Skeletal muscle satellite cell (primary cell): Measurements from ENCODE around the gene MPC2. TPM values are rescaled to one million over a fixed set of nuclear protein-coding genes. Genes with fewer than 3 reads are reported as not detected.

ENCODE experiments used
- H3K27me3 ChIP-seq: 2 replicates; pipeline ENCODE4 v1.7.0; 2013; ENCODE audit warnings: low read length; ENCODE audit not compliant: control insufficient read depth, insufficient read depth
- H3K36me3 ChIP-seq: 2 replicates; pipeline ENCODE4 v1.7.0; 2013; ENCODE audit warnings: mild to moderate bottlenecking, control low read depth, low read length; ENCODE audit not compliant: insufficient read depth
- H3K4me1 ChIP-seq: 2 replicates; pipeline ENCODE4 v1.7.0; 2013; ENCODE audit warnings: low read length; ENCODE audit not compliant: control insufficient read depth, insufficient read depth
- H3K4me2 ChIP-seq: 2 replicates; pipeline ENCODE4 v1.7.0; 2013; ENCODE audit warnings: mild to moderate bottlenecking, low read length
- H3K4me3 ChIP-seq: 2 replicates; pipeline ENCODE4 v1.7.0; 2013; ENCODE audit warnings: low read length
- H3K9ac ChIP-seq: 2 replicates; pipeline ENCODE4 v1.7.0; 2013; ENCODE audit warnings: mild to moderate bottlenecking, low read depth, low read length, moderate library complexity
- H3K9me3 ChIP-seq: replicated peaks from 2 replicates; pipeline ENCODE4 v1.7.0; 2013; ENCODE audit warnings: mild to moderate bottlenecking, control low read depth, low read length
- total RNA-seq: library from RNA; depleted of rRNA; stranded (reverse); fragments of >200 nt; gene quantifications from 2 replicates; pipeline ENCODE4 v1.2.3, GENCODE V29; 2012; rRNA removed

The MPC2 gene
- 41.6 and 42.8 TPM in 2 replicates for total RNA-seq

DNA sequence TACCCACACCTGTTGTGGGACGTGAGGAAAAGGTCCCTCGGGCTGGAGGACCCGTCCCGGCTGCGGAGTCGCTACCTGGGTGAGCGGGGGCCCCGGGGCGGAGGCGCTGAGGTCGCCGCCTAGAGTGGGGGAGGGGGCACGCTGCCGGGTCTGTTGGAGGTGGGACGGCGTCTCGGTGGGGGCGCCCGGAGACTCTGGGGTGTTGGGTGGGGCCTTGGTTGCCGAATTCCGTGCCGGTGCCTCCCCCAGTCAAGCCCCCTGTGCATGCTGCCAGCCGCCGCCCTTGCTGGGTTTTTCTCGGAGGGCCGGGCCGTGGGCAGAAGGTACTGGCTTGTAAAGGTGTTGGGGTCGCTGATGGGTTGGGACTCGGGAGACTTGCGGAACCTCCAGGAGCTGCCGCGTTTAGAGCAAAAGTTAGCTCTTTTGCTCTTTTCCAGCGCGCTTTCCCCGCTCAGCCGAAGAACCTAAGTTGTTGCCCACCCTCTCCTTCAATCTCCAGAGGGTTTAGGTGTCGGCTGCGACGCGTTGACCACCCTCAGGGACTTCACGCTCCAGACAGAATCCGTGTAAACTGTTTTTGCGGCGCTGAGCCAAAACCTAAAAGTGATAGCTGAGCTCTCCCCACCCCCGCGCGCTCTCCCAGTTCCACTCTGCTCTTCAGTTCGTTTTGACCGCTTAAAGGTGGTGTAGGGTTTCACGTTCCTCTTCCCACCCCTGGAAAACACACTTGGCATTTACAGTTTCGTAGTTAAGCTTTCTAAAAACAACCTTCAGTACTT, at the start of gene MPC2:
Gene MPC2 (minus strand): TSS at position 143 of the 779 bp plus-strand sequence. CDS start 1,231 bp downstream, outside the sequence.
- Histone ChIP-seq H3K4me3 (peak within 1 kb of the TSS; percentile 69), H3K9ac (peak within 1 kb of the TSS; percentile 95), H3K9me3 (no peaks in the 10 kb centered on the region), H3K4me1 (peaks cover 19% of the 10 kb centered on the region), H3K27me3 (no peaks in the 10 kb centered on the region), H3K36me3 (peaks cover 3% of the 10 kb centered on the region), H3K4me2 (peak within 1 kb of the TSS; percentile 95)

DNA sequence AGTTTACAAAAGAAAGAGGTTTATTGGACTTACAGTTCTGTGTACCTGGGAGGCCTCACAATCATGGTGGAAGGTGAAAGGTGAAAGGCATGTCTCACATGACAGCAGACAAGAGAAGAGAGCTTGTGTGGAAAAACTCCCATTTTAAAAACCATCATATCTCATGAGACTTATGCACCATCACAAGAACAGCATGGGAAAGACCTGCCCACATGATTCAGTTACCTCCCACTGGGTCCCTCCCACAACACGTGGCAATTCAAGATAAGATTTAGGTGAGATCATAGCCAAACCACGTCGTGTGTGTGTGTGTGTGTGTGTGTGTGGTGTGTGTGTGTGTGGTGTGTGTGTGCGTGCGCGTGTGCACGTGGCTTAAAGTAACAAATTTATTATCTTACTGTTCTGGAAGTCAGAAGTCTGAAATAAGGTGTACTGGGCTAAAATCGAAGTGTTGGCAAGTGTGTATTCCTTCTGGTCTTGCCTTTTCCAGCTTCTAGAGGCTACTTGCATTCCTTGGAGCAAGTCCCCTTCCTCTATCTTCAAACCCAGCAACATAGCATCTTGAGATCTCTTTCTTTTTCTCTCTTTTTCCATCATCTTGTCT, 48.1 kb upstream of the MPC2 start:
- Histone ChIP-seq H3K9ac (no peak overlapping the region), H3K4me2 (no peak overlapping the region), H3K27me3 (no peaks in the 10 kb centered on the region), H3K4me1 (peaks cover 9% of the 10 kb centered on the region), H3K9me3 (no peaks in the 10 kb centered on the region), H3K36me3 (peaks cover 10% of the 10 kb centered on the region), H3K4me3 (no peak overlapping the region)

DNA sequence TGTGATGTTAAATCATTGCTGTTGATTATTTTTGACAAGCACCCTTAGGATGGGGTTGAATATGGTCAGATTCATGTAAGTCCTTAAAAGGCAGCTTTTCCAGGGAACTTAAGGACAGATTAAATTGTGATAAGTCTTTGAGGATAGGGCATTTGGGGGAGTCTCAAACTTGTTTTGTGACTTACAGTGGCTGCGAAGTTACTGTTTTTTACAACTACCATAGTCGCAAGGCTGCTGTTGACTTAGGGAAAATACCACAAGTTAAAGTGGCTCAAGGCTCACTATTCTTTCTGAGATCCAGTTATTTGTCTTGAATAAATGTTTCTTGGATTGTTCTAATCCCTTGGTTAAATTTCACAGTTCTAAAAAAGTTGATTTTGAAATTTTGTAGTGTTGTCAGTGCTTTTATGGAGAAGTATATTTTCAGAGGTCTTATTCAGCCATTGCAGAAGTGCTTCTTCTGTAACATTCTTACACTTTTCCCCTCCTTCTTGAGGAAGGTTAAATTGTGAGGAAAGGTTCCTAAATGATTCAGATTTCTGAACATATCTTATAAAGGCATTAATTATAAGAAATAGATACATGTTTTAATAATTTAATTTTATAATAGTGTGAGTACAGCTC, 47.0 kb upstream of the MPC2 start:
- Histone ChIP-seq H3K27me3 (no peaks in the 10 kb centered on the region), H3K4me1 (peaks cover 9% of the 10 kb centered on the region), H3K36me3 (peaks cover 6% of the 10 kb centered on the region), H3K9me3 (no peaks in the 10 kb centered on the region), H3K9ac (no peak overlapping the region), H3K4me2 (no peak overlapping the region), H3K4me3 (no peak overlapping the region)

GRCh38 chr1:167981933-167982332, 45.1 kb upstream of the MPC2 start:
- H3K4me3 ChIP-seq, result no peak overlapping the region
- peaks cover 6% of the 10 kb centered on the region for H3K36me3 ChIP-seq
- H3K9ac ChIP-seq, result no peak overlapping the region
- H3K27me3 ChIP-seq, result no peaks in the 10 kb centered on the region
- no peak overlapping the region for H3K4me2 ChIP-seq
- peaks cover 3% of the 10 kb centered on the region for H3K4me1 ChIP-seq
- no peaks in the 10 kb centered on the region for H3K9me3 ChIP-seq

- H3K9me3 ChIP-seq, result no peaks in the 10 kb centered on the region
- peaks cover 23% of the 10 kb centered on the region for H3K36me3 ChIP-seq
- H3K4me1 ChIP-seq, result no peaks in the 10 kb centered on the region
- no peak overlapping the region for H3K9ac ChIP-seq
- no peak overlapping the region for H3K4me3 ChIP-seq
- no peak overlapping the region for H3K4me2 ChIP-seq
- no peaks in the 10 kb centered on the region for H3K27me3 ChIP-seq
These were observed 40.4 kb upstream of the MPC2 start for GRCh38 chr1:167977245-167977644.

- no peak overlapping the region for H3K9ac ChIP-seq
- no peak overlapping the region for H3K4me3 ChIP-seq
- no peaks in the 10 kb centered on the region for H3K4me1 ChIP-seq
- H3K36me3 ChIP-seq, result peaks cover 17% of the 10 kb centered on the region
- no peak overlapping the region for H3K4me2 ChIP-seq
- no peaks in the 10 kb centered on the region for H3K27me3 ChIP-seq
- no peaks in the 10 kb centered on the region for H3K9me3 ChIP-seq
These were observed 37.8 kb upstream of the MPC2 start for GRCh38 chr1:167974698-167975097.

DNA sequence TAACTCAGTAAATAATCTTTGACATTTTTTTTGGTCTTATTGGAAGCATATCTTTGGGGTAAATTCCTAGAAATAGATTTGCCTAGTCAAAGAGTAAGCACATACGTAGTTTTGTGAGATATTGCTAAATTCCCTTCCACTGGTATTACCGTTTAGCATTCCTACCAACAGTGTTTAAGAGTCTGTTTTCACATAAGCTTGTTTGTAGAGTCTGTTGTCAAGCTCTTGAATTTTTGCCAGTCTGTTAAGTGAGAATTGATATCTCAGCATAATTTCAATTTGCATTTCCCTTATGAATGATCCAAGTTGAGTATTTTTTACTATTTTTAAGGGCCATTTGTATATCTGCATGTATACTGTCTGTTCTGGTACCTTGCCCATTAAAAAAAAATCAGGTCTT, 37.0 kb upstream of the MPC2 start:
- no peaks in the 10 kb centered on the region for H3K9me3 ChIP-seq
- H3K27me3 ChIP-seq, result no peaks in the 10 kb centered on the region
- H3K4me3 ChIP-seq, result no peak overlapping the region
- peaks cover 17% of the 10 kb centered on the region for H3K36me3 ChIP-seq
- no peak overlapping the region for H3K4me2 ChIP-seq
- H3K9ac ChIP-seq, result no peak overlapping the region
- H3K4me1 ChIP-seq, result no peaks in the 10 kb centered on the region

DNA sequence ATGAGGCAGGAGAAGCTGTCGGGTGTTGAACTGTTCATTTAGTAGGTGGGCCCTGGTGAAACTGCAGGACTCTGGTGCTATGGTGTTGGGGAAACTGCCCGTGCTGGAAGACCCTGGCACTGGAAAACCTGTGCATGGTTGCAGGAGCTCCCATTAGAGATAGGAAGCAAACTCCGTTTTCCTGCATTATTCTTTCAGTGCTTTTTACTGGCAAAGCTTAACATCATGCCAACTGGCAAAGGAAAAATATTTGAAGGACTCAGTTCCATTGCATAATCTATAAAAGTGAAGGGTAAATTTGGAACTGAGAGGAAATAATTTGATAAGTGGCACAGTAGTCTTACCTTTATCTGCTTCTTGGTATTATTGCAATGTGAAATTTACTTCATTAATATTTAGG, 31.7 kb upstream of the MPC2 start:
- no peaks in the 10 kb centered on the region for H3K27me3 ChIP-seq
- H3K4me2 ChIP-seq, result no peak overlapping the region
- H3K36me3 ChIP-seq, result peaks cover 14% of the 10 kb centered on the region

GRCh38 chr1:167966050-167966449, 29.2 kb upstream of the MPC2 start:
- Histone ChIP-seq H3K36me3 (peaks cover 14% of the 10 kb centered on the region), H3K27me3 (no peaks in the 10 kb centered on the region), H3K9ac (no peak overlapping the region), H3K4me2 (no peak overlapping the region), H3K4me1 (peaks cover 3% of the 10 kb centered on the region), H3K4me3 (no peak overlapping the region), H3K9me3 (no peaks in the 10 kb centered on the region)

More for the DNA sequence above, 31.7 kb upstream of the MPC2 start:
- Histone ChIP-seq H3K9ac (no peak overlapping the region), H3K4me3 (no peak overlapping the region), H3K9me3 (no peaks in the 10 kb centered on the region), H3K4me1 (peaks cover 3% of the 10 kb centered on the region)

DNA sequence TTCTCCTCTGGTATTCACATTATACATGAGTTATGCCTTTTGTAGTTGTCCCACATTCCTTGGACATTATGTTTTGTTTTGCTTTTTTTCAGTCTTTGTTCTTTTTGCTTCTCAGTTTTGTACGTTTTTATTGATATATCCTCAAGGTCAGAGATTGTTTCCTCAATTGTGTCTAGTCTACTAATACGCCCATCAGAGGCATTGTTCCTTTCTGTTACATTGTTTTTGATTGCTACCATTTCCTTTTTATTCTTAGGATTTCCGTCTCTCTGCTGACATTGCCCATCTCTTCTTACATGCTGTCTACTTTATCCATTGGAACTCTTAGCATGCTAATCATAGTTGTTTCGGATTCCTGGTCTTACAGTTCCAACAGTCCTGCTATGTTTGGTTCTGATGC, 27.8 kb upstream of the MPC2 start:
- Histone ChIP-seq H3K9me3 (no peaks in the 10 kb centered on the region), H3K4me1 (peaks cover 3% of the 10 kb centered on the region), H3K9ac (no peak overlapping the region), H3K4me2 (no peak overlapping the region), H3K36me3 (peaks cover 14% of the 10 kb centered on the region), H3K4me3 (no peak overlapping the region), H3K27me3 (no peaks in the 10 kb centered on the region)

DNA sequence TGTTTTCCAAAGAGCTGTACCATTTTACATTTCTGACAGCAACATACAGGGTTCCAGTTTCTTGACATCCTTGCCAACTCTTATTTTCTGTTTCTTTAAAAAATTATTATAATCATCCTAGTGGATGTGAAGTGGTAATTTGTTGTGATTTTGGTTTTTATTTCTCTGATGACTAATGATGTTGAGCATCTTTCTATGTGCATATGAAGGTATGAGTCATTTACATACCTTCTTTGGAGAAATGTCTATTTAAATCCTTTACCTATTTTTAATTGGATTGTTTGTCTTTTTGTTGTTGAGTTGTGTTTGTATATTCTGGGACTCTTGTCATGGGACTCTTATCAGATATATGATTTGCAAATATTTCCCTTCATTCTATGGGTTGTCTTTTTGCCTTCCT, 20.8 kb upstream of the MPC2 start:
- Histone ChIP-seq H3K36me3 (peaks cover 23% of the 10 kb centered on the region), H3K4me2 (no peak overlapping the region), H3K9me3 (no peaks in the 10 kb centered on the region)

More for the DNA sequence above, 20.8 kb upstream of the MPC2 start:
- no peaks in the 10 kb centered on the region for H3K27me3 ChIP-seq
- H3K9ac ChIP-seq, result no peak overlapping the region
- no peak overlapping the region for H3K4me3 ChIP-seq
- H3K4me1 ChIP-seq, result peaks cover 10% of the 10 kb centered on the region
